Measurements from ENCODE around the gene CASD1. TPM values are rescaled to one million over a fixed set of nuclear protein-coding genes. Genes with fewer than 3 reads are reported as not detected.

CASD1 gene
- total RNA-seq, 2 donors from 2014 or later: 10.5 to 17.1 TPM

DNA sequence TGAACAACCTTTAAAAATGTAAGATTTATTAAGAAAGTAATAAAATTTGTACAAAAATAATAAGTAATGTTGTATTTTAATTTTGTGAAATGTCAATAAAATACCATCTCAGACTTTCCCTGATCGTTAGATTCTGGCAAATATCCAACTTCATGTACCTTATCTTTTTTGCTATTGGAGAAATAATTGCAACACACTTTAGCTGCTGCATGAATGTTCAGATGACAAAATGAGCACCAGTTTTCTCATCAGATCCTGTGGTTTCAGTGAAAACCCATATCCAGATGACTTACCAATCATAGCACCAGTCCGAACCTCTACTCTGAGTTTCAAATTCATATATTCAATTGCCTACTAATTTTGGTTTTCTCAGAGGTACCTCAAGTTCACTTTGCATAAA lies 69.9 kb downstream of the CASD1 start:
- TF ChIP-seq, protein P1, sequence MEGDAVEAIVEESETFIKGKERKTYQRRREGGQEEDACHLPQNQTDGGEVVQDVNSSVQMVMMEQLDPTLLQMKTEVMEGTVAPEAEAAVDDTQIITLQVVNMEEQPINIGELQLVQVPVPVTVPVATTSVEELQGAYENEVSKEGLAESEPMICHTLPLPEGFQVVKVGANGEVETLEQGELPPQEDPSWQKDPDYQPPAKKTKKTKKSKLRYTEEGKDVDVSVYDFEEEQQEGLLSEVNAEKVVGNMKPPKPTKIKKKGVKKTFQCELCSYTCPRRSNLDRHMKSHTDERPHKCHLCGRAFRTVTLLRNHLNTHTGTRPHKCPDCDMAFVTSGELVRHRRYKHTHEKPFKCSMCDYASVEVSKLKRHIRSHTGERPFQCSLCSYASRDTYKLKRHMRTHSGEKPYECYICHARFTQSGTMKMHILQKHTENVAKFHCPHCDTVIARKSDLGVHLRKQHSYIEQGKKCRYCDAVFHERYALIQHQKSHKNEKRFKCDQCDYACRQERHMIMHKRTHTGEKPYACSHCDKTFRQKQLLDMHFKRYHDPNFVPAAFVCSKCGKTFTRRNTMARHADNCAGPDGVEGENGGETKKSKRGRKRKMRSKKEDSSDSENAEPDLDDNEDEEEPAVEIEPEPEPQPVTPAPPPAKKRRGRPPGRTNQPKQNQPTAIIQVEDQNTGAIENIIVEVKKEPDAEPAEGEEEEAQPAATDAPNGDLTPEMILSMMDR (IDR thresholded peaks at IDR 0.05): no peak
- no peak for TF ChIP-seq POLR2A (IDR thresholded peaks at IDR 0.05)
- 66 to 67% methylated on average over 2 of the region's 2 CpGs for WGBS, 2 donors
- peaks cover 0 to 5% (median 0%) of the 10 kb centered on the region in 3 donors for H3K9me3 ChIP-seq
- no peaks in the 10 kb centered on the region for H3K27me3 ChIP-seq
- H3K36me3 ChIP-seq (replicated peaks in 1 of 2; ENCODE audit: insufficient read depth in 1 of 2, low read depth in 2 of 2): no peaks in the 10 kb centered on the region
- intact Hi-C loops (cut with DNase I): no loop called here
- H3K4me3 ChIP-seq: no peak overlapping the region
- peaks cover 13% of the 10 kb centered on the region for H3K4me1 ChIP-seq
- no peak overlapping the region for H3K27ac ChIP-seq
- DNase-seq (no peak), ATAC-seq (no peak)

DNA sequence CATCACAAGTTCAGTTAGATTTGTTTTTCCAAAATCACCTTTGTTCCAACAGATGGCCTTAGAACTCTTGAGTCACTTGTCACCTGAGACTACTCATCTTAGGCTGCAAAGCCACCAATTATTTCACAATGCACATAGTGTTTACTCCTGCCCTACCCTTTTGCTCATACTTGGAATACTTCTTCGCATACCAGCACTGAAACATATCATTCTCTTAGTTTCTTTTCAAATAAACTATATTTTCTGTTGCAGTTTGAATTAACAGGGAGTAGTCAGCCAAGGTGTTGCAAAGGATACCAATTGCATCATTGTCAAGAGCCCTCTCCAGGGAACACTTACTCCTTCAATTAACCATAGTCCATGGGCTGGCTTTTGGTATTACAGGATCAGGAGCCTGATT lies 71.0 kb downstream of the CASD1 start:
- no peak for TF ChIP-seq POLR2A (IDR thresholded peaks at IDR 0.05)

DNA sequence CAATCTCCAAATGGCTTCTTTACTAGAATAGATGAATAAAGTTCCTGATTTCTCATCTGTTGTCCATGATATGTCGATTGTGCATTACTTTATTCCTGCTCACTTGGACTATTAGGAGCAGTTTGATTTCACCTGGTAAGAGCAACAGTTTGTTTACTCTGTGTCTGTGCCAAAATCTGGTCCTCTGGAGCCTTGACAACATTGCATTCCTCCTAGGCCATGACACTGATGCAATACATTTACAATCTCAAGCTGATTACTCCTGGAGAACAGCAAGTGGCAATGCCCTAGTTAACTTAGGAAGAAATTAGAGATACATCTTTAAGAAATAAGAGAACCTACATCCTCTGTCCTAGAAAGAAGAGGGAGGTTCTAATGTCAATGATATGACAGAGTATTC lies 74.5 kb downstream of the CASD1 start:
- intact Hi-C loops (cut with DNase I): no loop called here
- H3K4me3 ChIP-seq: no peak overlapping the region
- H3K4me1 ChIP-seq: peaks cover 18% of the 10 kb centered on the region
- WGBS, 2 donors: 5 to 19% methylated on average over 1 of the region's 1 CpG
- TF ChIP-seq, protein P1 (IDR thresholded peaks at IDR 0.05): no peak
- no peak for TF ChIP-seq POLR2A (IDR thresholded peaks at IDR 0.05)
- ATAC-seq: peak; percentile 93
- no peaks in the 10 kb centered on the region for H3K9me3 ChIP-seq
- H3K27me3 ChIP-seq: no peaks in the 10 kb centered on the region
- peak; percentile 62 to 73 (median 69) for DNase-seq
- H3K27ac ChIP-seq: peak overlapping the region in 3 of 4 donors; percentile 0 to 32 (median 8)
- H3K36me3 ChIP-seq (replicated peaks in 1 of 2; ENCODE audit: insufficient read depth in 1 of 2, low read depth in 2 of 2): no peaks in the 10 kb centered on the region

More for the DNA sequence above, 71.0 kb downstream of the CASD1 start:
- DNase-seq (no peak), ATAC-seq (no peak)
- peaks cover 18% of the 10 kb centered on the region for H3K4me1 ChIP-seq
- H3K27me3 ChIP-seq: no peaks in the 10 kb centered on the region
- H3K27ac ChIP-seq: no peak overlapping the region
- no peaks in the 10 kb centered on the region for H3K9me3 ChIP-seq
- WGBS, 2 donors: 58 to 87% methylated on average over 1 of the region's 1 CpG
- intact Hi-C loops (cut with DNase I): no loop called here
- no peak overlapping the region for H3K4me3 ChIP-seq
- H3K36me3 ChIP-seq (replicated peaks in 1 of 2; ENCODE audit: insufficient read depth in 1 of 2, low read depth in 2 of 2): no peaks in the 10 kb centered on the region

DNA sequence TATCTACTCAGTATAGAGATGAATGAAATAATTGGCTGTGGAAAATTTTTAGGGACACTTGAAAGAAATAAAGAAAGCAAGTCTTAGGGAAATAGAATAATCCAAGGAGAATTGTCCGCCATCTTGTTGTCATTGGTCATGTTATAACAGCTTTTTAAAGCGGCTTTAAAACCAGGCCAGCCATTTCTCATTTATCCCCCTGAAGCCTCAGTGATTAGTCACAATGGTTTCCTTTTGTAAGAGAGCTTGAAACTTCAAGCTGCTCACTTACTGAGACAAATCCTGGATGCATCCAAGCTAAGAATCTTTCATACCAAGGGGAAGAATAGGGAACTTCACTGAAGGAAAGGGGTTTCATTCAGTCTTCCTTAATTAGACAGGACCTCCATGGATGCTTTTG lies 78.5 kb downstream of the CASD1 start:
- DNase-seq (no peak), ATAC-seq (no peak)
- Histone ChIP-seq H3K9me3 (no peaks in the 10 kb centered on the region), H3K27ac (no peak overlapping the region), H3K4me3 (no peak overlapping the region), H3K27me3 (no peaks in the 10 kb centered on the region), H3K36me3 (replicated peaks in 1 of 2; ENCODE audit: insufficient read depth in 1 of 2, low read depth in 2 of 2) (no peaks in the 10 kb centered on the region), H3K4me1 (peaks cover 18% of the 10 kb centered on the region)
- intact Hi-C loops (cut with DNase I): no loop called here
- TF ChIP-seq POLR2A (IDR thresholded peaks at IDR 0.05): no peak
- TF ChIP-seq, protein P1 (IDR thresholded peaks at IDR 0.05): no peak
- 96 to 99% methylated on average over 2 of the region's 2 CpGs for WGBS, 2 donors

DNA sequence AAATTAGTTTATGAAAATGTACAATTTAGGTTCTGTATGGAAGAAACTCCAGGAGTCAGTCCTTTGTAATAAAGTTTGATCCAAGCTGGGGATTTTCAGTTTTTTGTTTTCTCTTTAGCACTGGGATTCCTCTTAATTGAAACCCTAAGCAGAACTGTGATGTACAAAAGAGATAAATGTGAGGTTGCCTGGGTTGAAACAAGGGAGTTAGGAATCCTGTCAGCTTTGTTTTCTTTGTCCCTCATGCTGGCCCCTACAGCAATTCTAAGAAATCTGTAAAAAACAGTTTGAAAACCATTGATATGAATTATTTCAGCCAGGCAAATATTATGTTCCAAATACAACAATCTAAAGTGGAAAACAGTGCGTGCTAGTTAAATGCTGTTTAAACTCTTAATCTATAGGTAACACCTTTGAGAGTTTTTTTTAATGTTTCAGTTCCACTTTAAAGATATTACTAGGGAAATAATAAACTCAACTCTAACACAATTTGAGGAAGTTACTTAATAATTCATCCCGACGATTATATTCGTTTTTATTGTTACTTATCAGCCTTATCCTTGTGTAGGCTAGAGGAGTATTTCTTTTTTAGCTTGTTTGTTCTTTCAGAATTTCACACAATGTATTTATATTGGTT lies 81.0 kb downstream of the CASD1 start:
- no peak for DNase-seq
- peaks cover 15% of the 10 kb centered on the region for H3K4me1 ChIP-seq
- H3K27me3 ChIP-seq: no peaks in the 10 kb centered on the region
- no peak for ATAC-seq
- no peaks in the 10 kb centered on the region for H3K9me3 ChIP-seq
- H3K27ac ChIP-seq: peak overlapping the region in 1 of 4 donors; percentile 20
- TF ChIP-seq POLR2A (IDR thresholded peaks at IDR 0.05): no peak
- TF ChIP-seq, protein P1 (IDR thresholded peaks at IDR 0.05): no peak
- WGBS, 2 donors: 53 to 58% methylated on average over 4 of the region's 4 CpGs
- no peaks in the 10 kb centered on the region for H3K36me3 ChIP-seq (replicated peaks in 1 of 2; ENCODE audit: insufficient read depth in 1 of 2, low read depth in 2 of 2)
- no peak overlapping the region for H3K4me3 ChIP-seq
- intact Hi-C loops (cut with DNase I): no loop called here

Data from body of pancreas (tissue), 4 donors.